ENCODE results near the gene VANGL1. TPM values are rescaled to one million over a fixed set of nuclear protein-coding genes. Genes with fewer than 3 reads are reported as not detected.
A peak's percentile ranks its signal among the peaks of the same experiment; 100 is the strongest.

VANGL1 gene
- total RNA-seq: 10 to 100 TPM; 12.3 to 16.2 TPM

DNA sequence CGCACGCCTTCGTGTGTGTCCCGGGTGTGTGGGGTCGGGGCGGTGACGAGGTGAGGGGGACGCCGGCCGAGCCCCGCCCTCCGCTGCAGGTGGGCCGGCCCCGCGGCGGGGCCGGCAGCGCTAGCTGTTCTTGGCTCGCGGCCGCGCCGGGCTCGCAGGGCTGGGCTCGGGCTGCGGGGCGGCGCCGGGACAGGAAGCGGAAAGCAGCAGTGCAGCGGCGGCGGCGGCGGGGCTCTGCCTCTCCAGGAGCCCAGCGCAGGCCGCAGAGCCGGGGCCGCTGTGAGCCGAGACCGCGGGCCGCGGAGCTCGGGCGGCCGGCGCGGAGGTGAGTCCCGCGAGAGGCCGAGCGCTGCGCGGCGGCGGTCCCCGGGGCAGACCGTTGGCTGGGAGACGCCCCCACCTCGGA lies at the start of gene VANGL1:
VANGL1 (plus strand) TSS at position 209 of the 406 bp plus-strand sequence. CDS start 9,444 bp downstream, outside the sequence.
- Histone ChIP-seq H3K27ac (peak within 1 kb of the TSS; percentile 70 to 77), H3K4me3 (peak within 1 kb of the TSS; percentile 77 to 78), H3K36me3 (no peaks in the 10 kb centered on the region), H3K9me3 (no peaks in the 10 kb centered on the region), H3K27me3 (replicated peaks; ENCODE audit: insufficient read depth) (no peaks in the 10 kb centered on the region), H3K4me1 (replicated peaks) (no peaks in the 10 kb centered on the region)
- intact Hi-C loops (cut with DNase I): loop anchor here (10.0 kb wide), 1 partner anchor 133 kb away; no protein-coding TSS in a partner anchor
- WGBS: 6% methylated on average over 6 of the region's 61 CpGs
- TF ChIP-seq POLR2A (IDR thresholded peaks at IDR 0.05): no peak
- TF ChIP-seq POLR2AphosphoS5 (IDR thresholded peaks at IDR 0.05): no peak
- TF ChIP-seq, protein P1, sequence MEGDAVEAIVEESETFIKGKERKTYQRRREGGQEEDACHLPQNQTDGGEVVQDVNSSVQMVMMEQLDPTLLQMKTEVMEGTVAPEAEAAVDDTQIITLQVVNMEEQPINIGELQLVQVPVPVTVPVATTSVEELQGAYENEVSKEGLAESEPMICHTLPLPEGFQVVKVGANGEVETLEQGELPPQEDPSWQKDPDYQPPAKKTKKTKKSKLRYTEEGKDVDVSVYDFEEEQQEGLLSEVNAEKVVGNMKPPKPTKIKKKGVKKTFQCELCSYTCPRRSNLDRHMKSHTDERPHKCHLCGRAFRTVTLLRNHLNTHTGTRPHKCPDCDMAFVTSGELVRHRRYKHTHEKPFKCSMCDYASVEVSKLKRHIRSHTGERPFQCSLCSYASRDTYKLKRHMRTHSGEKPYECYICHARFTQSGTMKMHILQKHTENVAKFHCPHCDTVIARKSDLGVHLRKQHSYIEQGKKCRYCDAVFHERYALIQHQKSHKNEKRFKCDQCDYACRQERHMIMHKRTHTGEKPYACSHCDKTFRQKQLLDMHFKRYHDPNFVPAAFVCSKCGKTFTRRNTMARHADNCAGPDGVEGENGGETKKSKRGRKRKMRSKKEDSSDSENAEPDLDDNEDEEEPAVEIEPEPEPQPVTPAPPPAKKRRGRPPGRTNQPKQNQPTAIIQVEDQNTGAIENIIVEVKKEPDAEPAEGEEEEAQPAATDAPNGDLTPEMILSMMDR (IDR thresholded peaks at IDR 0.05): no peak
- peak; percentile 51 for DNase-seq (ENCODE audit: low spot score)

DNA sequence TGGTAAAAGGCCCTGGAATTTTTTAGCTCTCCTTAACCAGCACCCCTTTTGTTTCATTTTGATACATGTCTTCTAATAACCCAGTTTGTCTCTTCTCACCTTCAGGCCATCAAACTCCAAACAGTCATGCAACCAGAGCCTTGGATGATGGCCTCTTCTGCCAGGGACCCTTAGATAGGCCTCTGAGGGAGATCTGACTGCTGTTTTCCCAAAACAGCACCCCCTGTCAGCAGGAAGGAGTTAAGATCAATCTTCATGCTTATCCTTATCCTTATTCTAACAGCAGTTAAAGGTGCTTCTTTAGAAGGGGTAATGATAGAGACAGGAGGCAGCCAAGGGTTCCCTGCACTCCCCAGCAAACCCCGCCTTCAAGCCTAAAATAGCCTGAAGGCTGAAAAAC lies 49.5 kb upstream of the VANGL1 start:
- Histone ChIP-seq H3K27ac (no peak overlapping the region), H3K36me3 (no peaks in the 10 kb centered on the region), H3K27me3 (replicated peaks; ENCODE audit: insufficient read depth) (no peaks in the 10 kb centered on the region), H3K9me3 (no peaks in the 10 kb centered on the region), H3K4me1 (replicated peaks) (no peaks in the 10 kb centered on the region), H3K4me3 (no peak overlapping the region)
- TF ChIP-seq POLR2A (IDR thresholded peaks at IDR 0.05) (no peak), POLR2AphosphoS5 (IDR thresholded peaks at IDR 0.05) (no peak)
- TF ChIP-seq, protein P1 (IDR thresholded peaks at IDR 0.05): no peak
- 100% methylated on average over 1 of the region's 1 CpG for WGBS
- intact Hi-C loops (cut with DNase I): loop anchor here (10.0 kb wide), 2 partner anchors 117 to 617 kb away; no protein-coding TSS in a partner anchor
- no peak for DNase-seq (ENCODE audit: low spot score)

DNA sequence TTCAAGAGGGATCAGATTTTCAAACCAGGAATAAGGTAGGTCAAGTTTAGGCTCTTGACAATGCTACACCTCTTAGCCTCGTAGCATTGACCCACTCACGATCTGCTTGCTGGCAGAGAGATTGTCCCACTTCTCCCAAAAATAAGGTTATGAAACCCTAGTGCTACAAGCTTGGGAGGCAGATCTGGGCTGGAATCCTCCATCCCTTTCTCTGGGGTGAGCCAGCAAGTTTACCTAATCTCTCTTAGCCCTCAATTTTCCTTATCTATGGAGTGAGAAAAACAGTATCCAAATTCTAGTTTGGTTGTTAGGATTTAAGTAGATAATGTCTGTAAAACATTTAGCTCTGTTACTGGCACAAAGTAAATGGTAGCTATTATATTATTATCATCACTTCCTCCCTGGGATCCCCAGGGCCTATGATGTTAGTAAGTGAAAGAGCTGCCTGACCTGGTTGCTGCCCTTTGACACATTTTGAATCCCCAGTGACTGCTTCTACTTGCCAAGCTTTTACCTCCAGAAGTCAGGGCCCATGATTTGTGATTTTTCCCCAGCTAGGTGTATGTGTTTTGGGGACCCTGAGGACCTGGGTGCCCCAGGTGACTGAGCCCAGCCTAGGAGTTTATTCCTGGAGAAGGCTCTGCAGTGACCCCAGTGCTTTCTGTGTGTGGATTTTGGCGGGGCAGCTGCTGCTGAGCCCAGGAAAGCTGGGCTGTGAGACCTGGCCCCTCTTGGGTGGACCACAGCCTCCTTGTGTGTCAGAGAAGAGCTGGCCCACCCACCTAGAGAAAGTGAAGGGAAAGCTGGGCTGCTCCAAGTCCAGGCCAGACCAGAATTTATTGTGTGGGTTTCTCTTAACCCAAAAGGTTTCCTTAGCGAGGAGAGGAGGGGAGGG lies 48.2 kb upstream of the VANGL1 start:
- no peak overlapping the region for H3K27ac ChIP-seq
- 89% methylated on average over 4 of the region's 4 CpGs for WGBS
- no peak for DNase-seq (ENCODE audit: low spot score)
- no peaks in the 10 kb centered on the region for H3K27me3 ChIP-seq (replicated peaks; ENCODE audit: insufficient read depth)
- no peaks in the 10 kb centered on the region for H3K9me3 ChIP-seq
- H3K4me3 ChIP-seq: no peak overlapping the region
- no peaks in the 10 kb centered on the region for H3K4me1 ChIP-seq (replicated peaks)
- intact Hi-C loops (cut with DNase I): loop anchor here (2.0 to 10.0 kb wide), 3 partner anchors 119 to 619 kb away; no protein-coding TSS in a partner anchor
- TF ChIP-seq, protein P1 (IDR thresholded peaks at IDR 0.05): no peak
- no peak for TF ChIP-seq POLR2A (IDR thresholded peaks at IDR 0.05)
- no peak for TF ChIP-seq POLR2AphosphoS5 (IDR thresholded peaks at IDR 0.05)
- no peaks in the 10 kb centered on the region for H3K36me3 ChIP-seq

DNA sequence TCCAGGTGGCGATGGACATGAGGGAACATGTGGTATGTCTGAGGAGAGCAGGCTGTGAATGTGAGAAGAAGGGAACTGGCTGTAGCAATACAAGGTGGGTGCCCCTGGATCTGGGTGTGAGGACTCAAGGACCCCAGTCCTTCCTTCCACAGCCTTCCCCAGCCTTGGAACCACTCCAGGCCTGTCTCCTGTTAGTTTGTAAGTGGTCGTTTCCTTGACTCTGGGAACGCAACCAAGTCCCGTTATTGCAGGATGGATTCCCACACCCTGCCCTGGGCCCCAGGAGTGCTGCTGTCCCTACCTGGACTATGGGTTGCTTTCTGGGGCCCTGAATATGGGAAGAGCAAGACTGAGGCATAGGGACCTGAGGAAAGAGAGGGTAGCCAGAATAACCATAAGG lies 47.2 kb upstream of the VANGL1 start:
- Histone ChIP-seq H3K36me3 (no peaks in the 10 kb centered on the region), H3K4me3 (no peak overlapping the region), H3K27me3 (replicated peaks; ENCODE audit: insufficient read depth) (no peaks in the 10 kb centered on the region), H3K27ac (no peak overlapping the region), H3K4me1 (replicated peaks) (no peaks in the 10 kb centered on the region), H3K9me3 (no peaks in the 10 kb centered on the region)
- no peak for DNase-seq (ENCODE audit: low spot score)
- 81% methylated on average over 4 of the region's 4 CpGs for WGBS
- TF ChIP-seq POLR2A (IDR thresholded peaks at IDR 0.05) (no peak), POLR2AphosphoS5 (IDR thresholded peaks at IDR 0.05) (no peak)
- TF ChIP-seq, protein P1 (IDR thresholded peaks at IDR 0.05): no peak
- intact Hi-C loops (cut with DNase I): loop anchor here (2.0 to 10.0 kb wide), 3 partner anchors 120 to 620 kb away; no protein-coding TSS in a partner anchor

Data from prostate gland (tissue), 2 donors.